Panc1 (cell line): ENCODE measurements around the gene KCTD14. TPM values are rescaled to one million over a fixed set of nuclear protein-coding genes. Genes with fewer than 3 reads are reported as not detected.
"Not testable (repeated sequence)": the region's sequence is repeated elsewhere in the genome, so short reads cannot be mapped to it uniquely, and the experiment has no call there.

Experiments
- ATAC-seq: fragments of 200-7000 bp; cut with Tn5 transposase; 2 replicates; pipeline ENCODE4 v1.9.1; 2020; ENCODE audit warnings: mild to moderate bottlenecking, moderate library complexity
- BruUV-seq: library from RNA; stranded (reverse); fragments of 400-500 nt; replicated peaks from 2 replicates; lab custom pipeline; 2021; lab: Mats Ljungman, UMichigan
- CTCF ChIA-PET: fragments of 300-600 bp; sonication (Branson Sonifier 250); formaldehyde crosslinking; loops from one replicate; lab custom pipeline; 2022; ENCODE audit warnings: antibody characterized with exemption; lab: Charles Lee
- POLR2A ChIA-PET: fragments of 300-600 bp; sonication (Branson Sonifier 250); formaldehyde crosslinking; loops from one replicate; lab custom pipeline; 2022; ENCODE audit warnings: antibody characterized with exemption; lab: Charles Lee
- DNase-seq: peaks from one replicate; pipeline ENCODE4 v3.0.0-alpha.2; 2010; ENCODE audit warnings: low read depth, low spot score
- H3K27ac ChIP-seq: 2 replicates; pipeline ENCODE4 v1.5.1; 2011; ENCODE audit warnings: mild to moderate bottlenecking, low read length, inconsistent platforms
- H3K27me3 ChIP-seq: fragments of 200-500 bp; sonication (Bioruptor generic); 2 replicates; pipeline ENCODE4 v1.6.0; 2014; ENCODE audit warnings: low read length, inconsistent platforms; ENCODE audit not compliant: control insufficient read depth, insufficient read depth
- H3K36me3 ChIP-seq: fragments of 200-500 bp; sonication (Bioruptor generic); 2 replicates; pipeline ENCODE4 v1.5.1; 2014; ENCODE audit warnings: inconsistent platforms, mild to moderate bottlenecking, low read length, moderate library complexity; ENCODE audit not compliant: control insufficient read depth, insufficient read depth
- H3K4me1 ChIP-seq: 2 replicates; pipeline ENCODE4 v1.5.1; 2011; ENCODE audit warnings: inconsistent platforms, mild to moderate bottlenecking, low read length, moderate library complexity; ENCODE audit not compliant: control insufficient read depth, insufficient read depth
- H3K4me3 ChIP-seq, 2 experiments: 2 replicates each; pipeline ENCODE4 v1.5.1; 2011 to 2012; ENCODE audit warnings: low read depth in 2 of 2, low read length in 2 of 2, mild to moderate bottlenecking in 2 of 2, inconsistent platforms in 1 of 2, moderate library complexity in 1 of 2
- H3K9me3 ChIP-seq: fragments of 200-500 bp; sonication (Bioruptor generic); 2 replicates; pipeline ENCODE4 v1.5.1; 2014; ENCODE audit warnings: low read depth, mild to moderate bottlenecking, inconsistent platforms, low read length, moderate library complexity; ENCODE audit not compliant: control insufficient read depth, insufficient read depth
- POLR2AphosphoS5 ChIP-seq: IDR thresholded peaks from 2 replicates; pipeline ENCODE4 v1.6.1; 2012; ENCODE audit warnings: mild to moderate bottlenecking, low read depth, low read length, moderate library complexity
- SIN3A ChIP-seq: IDR thresholded peaks from 2 replicates; pipeline ENCODE4 v1.6.1; 2012; ENCODE audit warnings: low read depth, mild to moderate bottlenecking, low read length, moderate library complexity, borderline replicate concordance; ENCODE audit not compliant: insufficient read depth
- TCF7L2 ChIP-seq: IDR thresholded peaks from 2 replicates; pipeline ENCODE4 v1.6.1; 2011; ENCODE audit warnings: mild to moderate bottlenecking, low read depth, low read length, inconsistent platforms
- in situ Hi-C: cut with HindIII; loops from 2 replicates; pipeline ENCODE4 v1.10.0; 2016; ENCODE audit warnings: low sequenced_read_pairs, low pct_unique_long_range_greater_than_20kb
- intact Hi-C: fragments of 100-400 bp; cut with micrococcal nuclease; formaldehyde crosslinking; loops from one replicate; pipeline ENCODE4 v1.10.0; 2022; ENCODE audit not compliant: unreplicated experiment
- total RNA-seq: library from RNA; stranded (reverse); gene quantifications from one replicate; pipeline ENCODE4 v1.2.1, GENCODE V29; 2021; ENCODE audit not compliant: unreplicated experiment
- TF ChIP-seq, protein P1 (sequence below), 2 experiments: IDR thresholded peaks; 2 replicates each; pipeline ENCODE4 v1.6.1; 2011 to 2012; ENCODE audit warnings: low read depth in 2 of 2, control low read depth in 1 of 2, low read length in 1 of 2, mild to moderate bottlenecking in 1 of 2, moderate library complexity in 1 of 2; ENCODE audit not compliant: insufficient read depth in 1 of 2
- TF ChIP-seq, protein P2 (sequence below): fragments of 450-650 bp; IDR thresholded peaks from 2 replicates; pipeline ENCODE4 v1.5.1; 2017; ENCODE audit warnings: mild to moderate bottlenecking

The KCTD14 gene
- total RNA-seq, 1 experiment from 2014 or later: 19.3 TPM

DNA sequence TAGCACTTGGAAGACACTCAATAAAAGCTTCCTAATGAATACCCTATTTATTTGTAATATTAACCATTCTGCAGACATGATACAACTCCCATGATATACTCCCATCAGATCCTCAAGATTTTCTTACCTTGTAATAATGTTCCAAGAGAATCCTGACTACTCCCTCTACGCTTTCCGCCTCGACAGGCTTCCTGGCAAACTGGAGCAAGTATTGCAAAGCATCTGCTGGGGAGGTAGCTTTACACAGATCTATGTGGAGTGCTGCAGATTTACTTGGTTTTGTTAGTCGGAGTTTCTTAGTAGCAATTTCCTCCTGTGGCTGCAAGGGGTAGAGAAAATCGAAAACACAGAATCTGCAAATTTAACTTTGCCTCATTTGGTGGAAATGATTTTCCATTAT, 32.1 kb downstream of the KCTD14 start:
- ChIA-PET POLR2A (no interaction called here), CTCF (no interaction called here)
- H3K4me1 ChIP-seq: peaks cover 13% of the 10 kb centered on the region; the same call in 1 of the 2 replicates
- no peak for ATAC-seq
- intact Hi-C loops: no loop called here
- BruUV-seq: no TSS peak
- no peak overlapping the region for H3K27ac ChIP-seq
- no peak for DNase-seq
- in situ Hi-C loops: no loop called here
- H3K4me3 ChIP-seq: no peak overlapping the region
- H3K36me3 ChIP-seq: peaks cover 3% of the 10 kb centered on the region
- H3K27me3 ChIP-seq: no peaks in the 10 kb centered on the region
- TF ChIP-seq SIN3A: no peak
- TF ChIP-seq, protein P1, sequence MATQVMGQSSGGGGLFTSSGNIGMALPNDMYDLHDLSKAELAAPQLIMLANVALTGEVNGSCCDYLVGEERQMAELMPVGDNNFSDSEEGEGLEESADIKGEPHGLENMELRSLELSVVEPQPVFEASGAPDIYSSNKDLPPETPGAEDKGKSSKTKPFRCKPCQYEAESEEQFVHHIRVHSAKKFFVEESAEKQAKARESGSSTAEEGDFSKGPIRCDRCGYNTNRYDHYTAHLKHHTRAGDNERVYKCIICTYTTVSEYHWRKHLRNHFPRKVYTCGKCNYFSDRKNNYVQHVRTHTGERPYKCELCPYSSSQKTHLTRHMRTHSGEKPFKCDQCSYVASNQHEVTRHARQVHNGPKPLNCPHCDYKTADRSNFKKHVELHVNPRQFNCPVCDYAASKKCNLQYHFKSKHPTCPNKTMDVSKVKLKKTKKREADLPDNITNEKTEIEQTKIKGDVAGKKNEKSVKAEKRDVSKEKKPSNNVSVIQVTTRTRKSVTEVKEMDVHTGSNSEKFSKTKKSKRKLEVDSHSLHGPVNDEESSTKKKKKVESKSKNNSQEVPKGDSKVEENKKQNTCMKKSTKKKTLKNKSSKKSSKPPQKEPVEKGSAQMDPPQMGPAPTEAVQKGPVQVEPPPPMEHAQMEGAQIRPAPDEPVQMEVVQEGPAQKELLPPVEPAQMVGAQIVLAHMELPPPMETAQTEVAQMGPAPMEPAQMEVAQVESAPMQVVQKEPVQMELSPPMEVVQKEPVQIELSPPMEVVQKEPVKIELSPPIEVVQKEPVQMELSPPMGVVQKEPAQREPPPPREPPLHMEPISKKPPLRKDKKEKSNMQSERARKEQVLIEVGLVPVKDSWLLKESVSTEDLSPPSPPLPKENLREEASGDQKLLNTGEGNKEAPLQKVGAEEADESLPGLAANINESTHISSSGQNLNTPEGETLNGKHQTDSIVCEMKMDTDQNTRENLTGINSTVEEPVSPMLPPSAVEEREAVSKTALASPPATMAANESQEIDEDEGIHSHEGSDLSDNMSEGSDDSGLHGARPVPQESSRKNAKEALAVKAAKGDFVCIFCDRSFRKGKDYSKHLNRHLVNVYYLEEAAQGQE (IDR thresholded peaks at IDR 0.05; ENCODE audit: insufficient read depth in 1 of 2, low read depth in 2 of 2, low read length in 1 of 2): no peak
- TF ChIP-seq TCF7L2: no peak
- TF ChIP-seq, protein P2, sequence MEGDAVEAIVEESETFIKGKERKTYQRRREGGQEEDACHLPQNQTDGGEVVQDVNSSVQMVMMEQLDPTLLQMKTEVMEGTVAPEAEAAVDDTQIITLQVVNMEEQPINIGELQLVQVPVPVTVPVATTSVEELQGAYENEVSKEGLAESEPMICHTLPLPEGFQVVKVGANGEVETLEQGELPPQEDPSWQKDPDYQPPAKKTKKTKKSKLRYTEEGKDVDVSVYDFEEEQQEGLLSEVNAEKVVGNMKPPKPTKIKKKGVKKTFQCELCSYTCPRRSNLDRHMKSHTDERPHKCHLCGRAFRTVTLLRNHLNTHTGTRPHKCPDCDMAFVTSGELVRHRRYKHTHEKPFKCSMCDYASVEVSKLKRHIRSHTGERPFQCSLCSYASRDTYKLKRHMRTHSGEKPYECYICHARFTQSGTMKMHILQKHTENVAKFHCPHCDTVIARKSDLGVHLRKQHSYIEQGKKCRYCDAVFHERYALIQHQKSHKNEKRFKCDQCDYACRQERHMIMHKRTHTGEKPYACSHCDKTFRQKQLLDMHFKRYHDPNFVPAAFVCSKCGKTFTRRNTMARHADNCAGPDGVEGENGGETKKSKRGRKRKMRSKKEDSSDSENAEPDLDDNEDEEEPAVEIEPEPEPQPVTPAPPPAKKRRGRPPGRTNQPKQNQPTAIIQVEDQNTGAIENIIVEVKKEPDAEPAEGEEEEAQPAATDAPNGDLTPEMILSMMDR: no peak
- TF ChIP-seq POLR2AphosphoS5: no peak
- no peaks in the 10 kb centered on the region for H3K9me3 ChIP-seq

DNA sequence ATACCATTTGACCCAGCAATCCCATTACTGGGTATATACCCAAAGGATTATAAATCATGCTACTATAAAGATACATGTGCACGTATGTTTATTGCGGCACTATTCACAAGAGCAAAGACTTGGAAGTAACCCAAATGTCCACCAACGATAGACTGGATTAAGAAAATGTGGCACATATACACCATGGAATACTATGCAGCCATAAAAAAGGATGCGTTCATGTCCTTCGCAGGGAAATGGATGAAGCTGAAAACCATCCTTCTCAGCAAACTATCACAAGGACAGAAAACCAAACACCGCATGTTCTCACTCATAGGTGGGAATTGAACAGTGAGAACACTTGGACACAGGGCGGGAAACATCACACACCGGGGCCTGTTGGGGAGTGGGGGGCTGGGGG, 36.6 kb downstream of the KCTD14 start:
- POLR2A ChIA-PET, CTCF ChIA-PET, H3K4me1 ChIP-seq: not testable (repeated sequence)

DNA sequence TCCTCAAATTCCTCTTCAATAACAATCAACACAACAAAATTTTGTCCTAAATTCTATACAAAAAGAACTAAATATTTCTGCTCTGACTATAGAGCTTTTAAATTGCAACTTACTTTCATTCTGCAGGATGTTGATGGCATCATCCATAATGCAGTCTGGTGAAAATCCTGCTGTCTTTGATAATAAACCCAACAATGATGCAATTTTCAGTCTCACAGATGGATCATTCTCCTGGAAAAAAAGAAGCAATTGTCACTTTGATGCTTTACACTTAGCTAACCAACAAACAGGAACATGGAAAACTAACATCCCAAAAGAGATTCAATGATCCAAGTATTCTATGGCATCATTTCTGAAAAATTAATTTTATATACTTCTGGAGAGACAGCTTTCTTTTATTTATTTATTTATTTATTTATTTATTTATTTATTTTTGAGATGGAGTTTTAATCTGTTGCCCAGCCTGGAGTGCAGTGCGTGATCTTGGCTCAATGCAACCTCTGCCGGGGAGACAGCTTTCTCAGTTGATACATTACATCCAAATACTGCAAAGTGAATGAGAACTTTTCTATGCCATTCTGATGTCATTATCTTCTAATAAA, 41.6 kb downstream of the KCTD14 start:
- in situ Hi-C loops (no loop called here), intact Hi-C loops (no loop called here)
- ChIA-PET CTCF (interaction anchor here (0.7 kb wide), 2 partner anchors 11 to 64 kb away, joined by 3 read pairs; no protein-coding TSS in a partner anchor), POLR2A (interaction anchor here (1.1 kb wide), 1 partner anchor 12 kb away, joined by 22 read pairs; no protein-coding TSS in a partner anchor)
- BruUV-seq: no TSS peak
- Histone ChIP-seq H3K27ac (no peak overlapping the region), H3K27me3 (no peaks in the 10 kb centered on the region), H3K4me3 (no peak overlapping the region), H3K36me3 (no peaks in the 10 kb centered on the region; the same call in 1 of the 2 replicates), H3K4me1 (no peaks in the 10 kb centered on the region), H3K9me3 (no peaks in the 10 kb centered on the region)
- TF ChIP-seq, protein P1 (IDR thresholded peaks at IDR 0.05; ENCODE audit: insufficient read depth in 1 of 2, low read depth in 2 of 2, low read length in 1 of 2): no peak
- TF ChIP-seq POLR2AphosphoS5 (no peak), TCF7L2 (no peak), SIN3A (no peak)
- TF ChIP-seq, protein P2: no peak
- ATAC-seq: no peak
- no peak for DNase-seq

More for the DNA sequence above, 36.6 kb downstream of the KCTD14 start:
- H3K4me3 ChIP-seq, ATAC-seq, in situ Hi-C loops, H3K9me3 ChIP-seq, DNase-seq, H3K27ac ChIP-seq, intact Hi-C loops, BruUV-seq, H3K36me3 ChIP-seq, H3K27me3 ChIP-seq: not testable (repeated sequence)
